Measurements from ENCODE around the gene RAB38.

The RAB38 gene

GRCh38 chr11:88066090-88066489 is 109.2 kb downstream of the RAB38 start:
- Histone ChIP-seq H3K4me3 (ENCODE audit: low read depth, low read length) (no peak overlapping the region), H3K27me3 (ENCODE audit: control insufficient read depth, insufficient read depth, low read length) (no peaks in the 10 kb centered on the region), H3K9ac (ENCODE audit: low read depth, low read length) (no peak overlapping the region), H3K27ac (ENCODE audit: low read depth, low read length) (no peak overlapping the region), H3K36me3 (ENCODE audit: control insufficient read depth, insufficient read depth, low read length) (no peaks in the 10 kb centered on the region), H3K9me3 (ENCODE audit: control insufficient read depth, insufficient read depth, low read length) (no peaks in the 10 kb centered on the region), H3K4me1 (ENCODE audit: control insufficient read depth, insufficient read depth, low read length) (no peaks in the 10 kb centered on the region)

DNA sequence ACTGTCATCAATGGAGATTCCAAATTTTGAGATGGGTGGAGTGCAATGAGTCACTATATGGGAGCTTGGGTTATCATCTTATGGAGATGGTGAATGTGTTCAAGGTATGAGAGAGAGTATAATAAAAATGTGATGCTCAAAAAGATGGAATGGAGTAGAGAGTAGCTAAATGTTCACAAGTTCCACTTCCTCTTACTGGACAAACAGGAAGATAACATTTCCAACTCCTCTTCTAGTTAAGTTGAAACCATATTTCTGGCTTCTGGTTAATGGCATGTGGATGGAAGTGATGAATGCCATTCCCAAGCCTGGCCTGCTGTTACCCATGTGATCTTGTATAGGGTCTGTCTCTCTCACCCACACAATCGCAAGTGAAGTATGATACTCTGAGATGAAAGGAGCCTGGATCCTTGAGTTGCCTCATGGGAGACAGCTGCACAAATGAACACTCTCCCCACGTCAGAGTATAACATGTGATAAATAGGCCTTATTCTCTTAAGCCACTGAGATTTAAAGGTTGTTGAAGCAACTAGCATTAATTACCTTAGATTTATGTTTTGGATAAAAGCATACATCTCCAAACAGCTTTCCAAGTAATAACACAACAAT is 111.0 kb downstream of the RAB38 start:
- no peak overlapping the region for H3K4me3 ChIP-seq (ENCODE audit: low read depth, low read length)
- H3K4me1 ChIP-seq (ENCODE audit: control insufficient read depth, insufficient read depth, low read length) = no peaks in the 10 kb centered on the region
- no peak overlapping the region for H3K9ac ChIP-seq (ENCODE audit: low read depth, low read length)
- no peaks in the 10 kb centered on the region for H3K27me3 ChIP-seq (ENCODE audit: control insufficient read depth, insufficient read depth, low read length)
- H3K27ac ChIP-seq (ENCODE audit: low read depth, low read length) = no peak overlapping the region
- H3K9me3 ChIP-seq (ENCODE audit: control insufficient read depth, insufficient read depth, low read length) = no peaks in the 10 kb centered on the region
- no peaks in the 10 kb centered on the region for H3K36me3 ChIP-seq (ENCODE audit: control insufficient read depth, insufficient read depth, low read length)
